Neural progenitor cell (in vitro differentiated cells): ENCODE results near the gene ANO10. TPM values are rescaled to one million over a fixed set of nuclear protein-coding genes. Genes with fewer than 3 reads are reported as not detected.
"Not testable (repeated sequence)": the region's sequence is repeated elsewhere in the genome, so short reads cannot be mapped to it uniquely, and the experiment has no call there.

Experiments used
- DNase-seq: peaks from one replicate; pipeline ENCODE4 v3.0.0-alpha.2; 2016; ENCODE audit warnings: low spot score
- H2AFZ ChIP-seq: fragments of 200-600 bp; sonication (generic); replicated peaks from 2 replicates; pipeline ENCODE4 v1.6.1; 2016; ENCODE audit warnings: antibody characterized with exemption
- H3F3A ChIP-seq: fragments of 200-600 bp; sonication (generic); 2 replicates; pipeline ENCODE4 v1.6.1; 2016; ENCODE audit warnings: antibody characterized with exemption, low read depth
- H3K27ac ChIP-seq: fragments of 200-600 bp; sonication (generic); 2 replicates; pipeline ENCODE4 v1.5.1; 2016; ENCODE audit warnings: mild to moderate bottlenecking
- H3K27me3 ChIP-seq: fragments of 200-600 bp; sonication (generic); 2 replicates; pipeline ENCODE4 v1.6.1; 2016; ENCODE audit warnings: mild to moderate bottlenecking, moderate library complexity
- H3K36me3 ChIP-seq: fragments of 200-600 bp; sonication (generic); 2 replicates; pipeline ENCODE4 v1.5.1; 2016
- H3K4me1 ChIP-seq: fragments of 200-600 bp; sonication (generic); 2 replicates; pipeline ENCODE4 v1.6.1; 2016; ENCODE audit warnings: mixed run types
- H3K4me2 ChIP-seq: fragments of 200-600 bp; sonication (generic); 2 replicates; pipeline ENCODE4 v1.6.1; 2016
- H3K4me3 ChIP-seq: fragments of 200-600 bp; sonication (generic); 2 replicates; pipeline ENCODE4 v1.5.1; 2016
- H3K79me2 ChIP-seq: fragments of 200-600 bp; sonication (generic); 2 replicates; pipeline ENCODE4 v1.6.1; 2016; ENCODE audit warnings: low read depth
- H3K9ac ChIP-seq: fragments of 200-600 bp; sonication (generic); 2 replicates; pipeline ENCODE4 v1.6.1; 2016
- H3K9me3 ChIP-seq: fragments of 200-600 bp; sonication (generic); 2 replicates; pipeline ENCODE4 v1.5.1; 2016; ENCODE audit warnings: low read depth
- H4K20me1 ChIP-seq: fragments of 200-600 bp; sonication (generic); 2 replicates; pipeline ENCODE4 v1.6.1; 2016; ENCODE audit warnings: low read depth
- H3K27ac Mint-ChIP-seq: 3 replicates; pipeline ENCODE4 v1.8.0; 2021; ENCODE audit warnings: mixed read lengths
- H3K27me3 Mint-ChIP-seq: 2 replicates; pipeline ENCODE4 v1.8.0; 2022; ENCODE audit warnings: low read depth, mild to moderate bottlenecking, inconsistent platforms, moderate library complexity, mixed read lengths; ENCODE audit not compliant: insufficient read depth
- H3K36me3 Mint-ChIP-seq: 3 replicates; pipeline ENCODE4 v1.8.0; 2021; ENCODE audit warnings: mixed read lengths
- H3K4me1 Mint-ChIP-seq: 3 replicates; pipeline ENCODE4 v1.8.0; 2021; ENCODE audit warnings: mixed read lengths
- H3K4me3 Mint-ChIP-seq: 3 replicates; pipeline ENCODE4 v1.8.0; 2021; ENCODE audit warnings: mild to moderate bottlenecking, moderate library complexity, mixed read lengths
- H3K9me3 Mint-ChIP-seq: 3 replicates; pipeline ENCODE4 v1.8.0; 2020; ENCODE audit warnings: mixed read lengths
- EZH2 ChIP-seq: fragments of 200-600 bp; sonication (generic); IDR thresholded peaks from 2 replicates; pipeline ENCODE4 v1.6.1; 2017; ENCODE audit warnings: antibody characterized with exemption, mild to moderate bottlenecking, moderate library complexity
- EZH2phosphoT487 ChIP-seq: fragments of 200-600 bp; sonication (generic); IDR thresholded peaks from 2 replicates; pipeline ENCODE4 v1.6.1; 2017; ENCODE audit warnings: antibody characterized with exemption
- total RNA-seq: library from RNA; depleted of rRNA; stranded (reverse); fragments of >200 nt; gene quantifications from 2 replicates; pipeline ENCODE4 v1.2.3, GENCODE V29; 2015; ENCODE audit warnings: low replicate concordance
- TF ChIP-seq, protein P1 (sequence below): fragments of 200-600 bp; sonication (generic); IDR thresholded peaks from 2 replicates; pipeline ENCODE4 v1.5.1; 2017; ENCODE audit warnings: antibody characterized with exemption, mild to moderate bottlenecking

Gene ANO10
- total RNA-seq, 1 donor from 2014 or later = 44.4 TPM

DNA sequence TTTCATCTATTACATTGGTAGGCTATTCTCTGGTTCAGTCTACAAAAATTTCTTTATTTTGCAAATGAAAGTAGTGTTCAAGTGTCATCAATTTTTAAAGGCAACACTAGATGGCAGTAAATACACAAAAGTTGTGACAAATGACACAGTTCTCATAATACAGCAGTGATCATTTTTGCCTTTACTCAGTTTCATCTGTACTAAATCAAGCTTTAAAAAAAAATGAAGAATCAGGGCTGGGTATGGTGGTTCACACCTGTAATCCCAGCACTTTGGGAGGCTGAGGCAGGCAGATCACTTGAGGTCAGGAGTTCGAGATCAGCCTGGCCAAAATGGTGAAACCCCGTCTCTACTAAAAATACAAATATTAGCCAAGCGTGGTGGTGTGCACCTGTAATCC, 77.5 kb downstream of the ANO10 start:
- H3K27ac Mint-ChIP-seq, H3K27me3 Mint-ChIP-seq, H3K9me3 Mint-ChIP-seq, H4K20me1 ChIP-seq, H2AFZ ChIP-seq, H3K27ac ChIP-seq, H3K36me3 Mint-ChIP-seq, H3K27me3 ChIP-seq, H3K36me3 ChIP-seq, H3K9ac ChIP-seq, H3K4me2 ChIP-seq, H3K79me2 ChIP-seq, H3F3A ChIP-seq, H3K9me3 ChIP-seq, H3K4me3 Mint-ChIP-seq, H3K4me1 Mint-ChIP-seq, H3K4me3 ChIP-seq: not testable (repeated sequence)
- DNase-seq = peak; percentile 59
- peaks cover 11% of the 10 kb centered on the region for H3K4me1 ChIP-seq
- TF ChIP-seq, protein P1, sequence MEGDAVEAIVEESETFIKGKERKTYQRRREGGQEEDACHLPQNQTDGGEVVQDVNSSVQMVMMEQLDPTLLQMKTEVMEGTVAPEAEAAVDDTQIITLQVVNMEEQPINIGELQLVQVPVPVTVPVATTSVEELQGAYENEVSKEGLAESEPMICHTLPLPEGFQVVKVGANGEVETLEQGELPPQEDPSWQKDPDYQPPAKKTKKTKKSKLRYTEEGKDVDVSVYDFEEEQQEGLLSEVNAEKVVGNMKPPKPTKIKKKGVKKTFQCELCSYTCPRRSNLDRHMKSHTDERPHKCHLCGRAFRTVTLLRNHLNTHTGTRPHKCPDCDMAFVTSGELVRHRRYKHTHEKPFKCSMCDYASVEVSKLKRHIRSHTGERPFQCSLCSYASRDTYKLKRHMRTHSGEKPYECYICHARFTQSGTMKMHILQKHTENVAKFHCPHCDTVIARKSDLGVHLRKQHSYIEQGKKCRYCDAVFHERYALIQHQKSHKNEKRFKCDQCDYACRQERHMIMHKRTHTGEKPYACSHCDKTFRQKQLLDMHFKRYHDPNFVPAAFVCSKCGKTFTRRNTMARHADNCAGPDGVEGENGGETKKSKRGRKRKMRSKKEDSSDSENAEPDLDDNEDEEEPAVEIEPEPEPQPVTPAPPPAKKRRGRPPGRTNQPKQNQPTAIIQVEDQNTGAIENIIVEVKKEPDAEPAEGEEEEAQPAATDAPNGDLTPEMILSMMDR = peak; percentile 74

DNA sequence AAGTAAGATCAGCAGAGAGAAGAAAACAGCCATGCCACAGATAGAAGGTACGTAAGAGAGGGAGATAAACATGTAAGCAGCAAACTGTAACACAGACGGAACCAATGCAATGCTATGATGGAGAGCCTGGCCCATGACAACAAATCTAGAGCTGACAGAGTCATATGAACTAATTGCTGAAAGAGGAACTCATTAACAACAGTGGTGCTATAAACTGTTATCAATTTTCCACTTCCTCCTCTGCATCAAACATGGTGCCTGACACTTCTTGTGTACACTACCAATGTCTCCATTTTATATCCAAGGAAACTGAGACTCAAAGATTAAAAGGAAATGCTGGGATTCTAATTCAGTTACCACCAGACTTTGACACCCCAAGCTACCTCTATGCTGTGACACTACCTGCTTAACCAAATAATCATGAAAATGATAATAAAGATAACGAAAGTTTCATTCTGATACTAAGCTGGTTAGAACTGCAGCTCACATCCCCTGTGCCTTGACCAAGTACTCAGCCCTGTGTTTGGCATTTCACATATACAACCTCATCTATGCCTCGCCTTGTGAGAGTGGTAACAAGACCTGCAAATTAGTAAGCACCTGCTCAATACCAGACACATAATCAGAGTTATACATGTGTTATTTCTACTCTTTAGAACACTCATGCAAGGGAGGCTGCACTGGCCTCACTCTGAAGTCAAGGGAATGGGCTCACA, 79.3 kb downstream of the ANO10 start:
- Mint-ChIP-seq H3K4me3 (no peak overlapping the region), H3K27me3 (peaks cover 3% of the 10 kb centered on the region), H3K27ac (no peak overlapping the region), H3K36me3 (peaks cover 2% of the 10 kb centered on the region), H3K9me3 (no peaks in the 10 kb centered on the region), H3K4me1 (peaks cover 3% of the 10 kb centered on the region)
- Histone ChIP-seq H3K9me3 (no peaks in the 10 kb centered on the region), H3K36me3 (no peaks in the 10 kb centered on the region), H4K20me1 (no peaks in the 10 kb centered on the region), H3K4me1 (peaks cover 22% of the 10 kb centered on the region), H3K27me3 (no peaks in the 10 kb centered on the region), H2AFZ (no peak overlapping the region), H3K9ac (no peak overlapping the region), H3K27ac (no peak overlapping the region), H3K4me3 (no peak overlapping the region), H3K79me2 (no peaks in the 10 kb centered on the region), H3F3A (no peaks in the 10 kb centered on the region), H3K4me2 (no peak overlapping the region)
- TF ChIP-seq EZH2 (no peak), EZH2phosphoT487 (no peak)
- TF ChIP-seq, protein P1 = no peak
- no peak for DNase-seq

DNA sequence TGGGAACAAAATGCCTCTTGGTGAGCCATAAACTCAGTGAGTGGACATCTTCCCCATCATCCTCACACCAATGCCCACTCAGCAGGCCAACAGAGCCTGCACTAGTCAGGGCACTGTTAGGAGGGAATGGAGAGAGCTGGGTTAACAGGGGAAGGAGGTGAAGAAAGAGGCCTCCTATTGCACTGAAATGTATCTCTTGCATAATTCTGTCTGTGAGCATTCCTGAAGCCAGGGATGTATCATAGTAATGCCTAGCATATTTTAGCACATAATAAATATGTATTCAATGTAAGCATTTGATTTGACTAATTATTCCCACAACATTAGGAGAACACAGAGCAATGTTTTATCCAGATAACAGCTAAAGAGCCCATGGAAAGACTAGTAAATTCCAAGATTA, 81.2 kb downstream of the ANO10 start:
- Mint-ChIP-seq H3K36me3 (peaks cover 2% of the 10 kb centered on the region), H3K4me3 (no peak overlapping the region), H3K27me3 (peaks cover 3% of the 10 kb centered on the region), H3K4me1 (peaks cover 11% of the 10 kb centered on the region), H3K27ac (no peak overlapping the region), H3K9me3 (no peaks in the 10 kb centered on the region)
- no peak overlapping the region for H2AFZ ChIP-seq
- H4K20me1 ChIP-seq = no peaks in the 10 kb centered on the region
- no peak overlapping the region for H3K9ac ChIP-seq
- no peaks in the 10 kb centered on the region for H3K9me3 ChIP-seq
- no peaks in the 10 kb centered on the region for H3K27me3 ChIP-seq
- no peak overlapping the region for H3K4me3 ChIP-seq
- no peak for DNase-seq
- H3K27ac ChIP-seq = no peak overlapping the region
- H3K4me2 ChIP-seq = no peak overlapping the region
- H3K79me2 ChIP-seq = no peaks in the 10 kb centered on the region
- no peaks in the 10 kb centered on the region for H3F3A ChIP-seq
- H3K36me3 ChIP-seq = no peaks in the 10 kb centered on the region
- TF ChIP-seq, protein P1 = no peak
- TF ChIP-seq EZH2 (no peak), EZH2phosphoT487 (no peak)
- H3K4me1 ChIP-seq = peaks cover 38% of the 10 kb centered on the region
